Activated T-cell treated with anti-CD3 and anti-CD28 coated beads for 1 hour (primary cell): ENCODE results near the gene RNFT2.

ENCODE experiments used
- DNase-seq: peaks from one replicate; pipeline ENCODE4 v3.0.0-alpha.2; 2020; ENCODE audit warnings: low read depth

RNFT2 gene

DNA sequence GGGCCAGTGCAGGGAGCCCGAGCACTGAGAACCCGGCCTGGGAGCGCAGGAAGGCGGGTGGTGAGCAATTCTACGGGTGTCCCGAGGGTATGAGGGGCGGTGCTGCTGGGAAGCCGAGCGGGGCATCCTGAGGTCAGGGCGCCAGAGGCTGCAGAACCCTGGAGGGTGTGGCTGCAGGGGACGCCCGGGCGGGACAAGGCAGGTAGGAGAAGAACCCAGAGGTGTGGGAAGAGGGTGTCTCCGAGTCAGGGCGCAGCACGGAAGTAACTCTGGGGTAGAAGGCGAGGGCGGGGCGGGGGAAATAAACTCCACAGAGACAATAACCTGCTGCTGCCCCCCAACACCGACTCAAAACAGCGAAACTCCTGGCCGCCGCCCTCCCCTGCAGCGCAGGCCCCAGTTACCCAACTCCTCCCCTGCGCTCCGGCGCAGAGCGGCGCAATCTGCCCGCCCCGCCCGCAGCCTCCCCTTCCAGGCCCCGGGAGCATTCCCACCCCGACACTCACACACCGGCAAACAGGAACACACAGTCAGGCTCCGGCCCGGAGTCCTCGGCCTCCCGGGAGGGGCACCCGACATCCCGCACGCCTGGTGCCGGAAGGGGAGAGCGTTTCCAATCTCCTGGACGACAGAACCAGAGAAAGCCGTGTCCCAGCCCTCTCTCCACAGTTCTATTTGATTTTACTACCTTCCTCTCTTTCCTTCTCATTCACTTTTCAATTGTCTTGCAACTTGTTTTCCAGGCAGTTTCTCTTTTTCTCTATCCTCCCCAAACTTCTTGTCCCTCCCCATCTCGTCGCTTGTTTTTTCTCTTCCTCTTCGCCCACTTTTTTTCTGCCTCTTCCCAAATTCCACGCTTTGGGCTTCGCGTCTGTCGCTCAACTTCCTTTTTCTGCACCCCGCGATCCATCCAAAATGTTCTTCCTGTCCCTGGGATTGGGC is 140.7 kb downstream of the RNFT2 start:
- DNase-seq: no peak

DNA sequence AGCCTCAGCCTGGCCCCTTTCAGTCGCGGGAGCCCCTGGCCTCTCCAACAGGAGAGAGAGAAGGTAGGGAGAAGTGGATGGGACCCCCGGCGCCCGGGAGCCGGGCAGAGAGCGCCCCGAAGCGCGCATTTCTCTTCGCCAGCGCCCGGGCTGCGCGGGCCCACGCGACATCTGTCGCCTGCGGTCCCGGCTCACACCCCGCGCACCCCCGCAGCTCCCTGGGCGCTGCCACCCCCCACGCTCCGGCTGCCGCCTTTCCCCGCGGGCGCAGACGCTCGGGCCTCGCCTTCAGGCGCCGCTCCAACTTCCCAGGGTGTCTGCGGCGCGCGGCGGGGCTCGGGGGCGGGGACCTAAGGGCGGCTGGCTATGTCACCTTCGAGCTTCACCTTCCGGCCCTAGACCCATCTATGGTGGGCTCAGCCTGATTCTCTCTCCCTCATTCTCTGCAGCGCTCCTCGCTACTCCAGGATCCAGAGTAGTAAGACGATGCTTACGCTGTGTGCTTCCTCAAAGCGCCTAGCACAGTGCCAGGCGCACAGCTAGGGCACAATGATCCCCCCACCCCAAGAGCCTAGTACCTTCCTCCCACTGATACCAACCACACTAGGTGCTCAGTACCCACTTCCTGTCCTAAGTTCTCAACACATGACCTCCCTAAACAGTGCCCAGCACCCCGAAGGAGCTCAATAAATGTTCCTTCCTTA is 141.5 kb downstream of the RNFT2 start:
- DNase-seq: no peak

DNA sequence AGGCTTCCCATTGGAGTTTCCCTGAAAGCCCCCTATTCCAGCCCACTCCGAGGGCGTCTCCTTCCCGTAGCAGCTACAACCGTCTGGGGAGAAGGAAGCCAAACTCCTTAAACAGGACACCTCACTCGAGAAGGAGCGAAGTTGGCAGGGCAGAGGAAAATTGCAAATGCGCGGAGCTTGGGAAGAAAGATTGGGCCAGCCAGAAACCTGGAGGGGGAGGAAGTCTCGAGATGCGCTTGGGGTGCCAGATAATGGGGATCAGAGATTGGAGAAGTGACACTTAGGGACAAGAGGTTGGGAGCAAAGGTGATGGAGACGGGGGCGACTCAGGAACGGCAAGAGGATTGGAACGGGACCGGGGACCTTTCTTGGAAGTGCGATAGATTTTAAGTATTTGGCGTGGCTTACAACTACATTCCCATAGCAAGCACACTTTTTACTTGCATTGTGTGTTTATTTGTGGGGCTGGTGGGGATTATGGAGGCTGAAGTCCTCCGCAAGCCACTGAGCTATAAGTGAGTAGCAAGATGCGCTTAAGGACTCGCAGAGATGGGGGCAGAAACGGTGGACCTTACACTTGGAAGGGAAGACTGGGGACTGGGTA is 142.2 kb downstream of the RNFT2 start:
- no peak for DNase-seq

DNA sequence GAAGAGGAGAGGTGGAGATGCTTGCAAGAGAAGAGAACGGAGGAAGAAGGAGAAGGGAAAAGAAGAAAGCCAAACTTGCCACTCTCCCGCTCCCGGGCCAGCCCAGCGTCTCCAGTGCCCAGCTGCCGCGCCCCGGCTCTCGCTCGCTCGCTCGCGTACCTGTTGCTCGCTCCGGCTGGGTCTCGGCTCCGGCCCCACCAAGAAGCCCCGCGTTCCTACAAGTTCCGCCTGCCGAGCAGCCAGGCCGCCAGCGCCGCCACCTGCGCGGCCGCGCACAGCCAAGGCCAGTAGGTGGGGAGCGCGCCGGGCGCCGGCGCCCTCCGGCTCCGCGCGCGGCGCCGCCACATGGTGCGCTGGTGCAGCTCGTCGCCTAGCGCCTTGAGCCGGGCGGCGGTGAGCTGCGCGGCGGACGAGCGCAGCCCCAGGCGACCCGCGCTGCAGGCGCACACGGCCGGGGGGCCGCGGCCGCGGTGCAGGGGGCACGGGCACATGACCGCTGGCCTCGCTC is 142.8 kb downstream of the RNFT2 start:
- DNase-seq: no peak

DNA sequence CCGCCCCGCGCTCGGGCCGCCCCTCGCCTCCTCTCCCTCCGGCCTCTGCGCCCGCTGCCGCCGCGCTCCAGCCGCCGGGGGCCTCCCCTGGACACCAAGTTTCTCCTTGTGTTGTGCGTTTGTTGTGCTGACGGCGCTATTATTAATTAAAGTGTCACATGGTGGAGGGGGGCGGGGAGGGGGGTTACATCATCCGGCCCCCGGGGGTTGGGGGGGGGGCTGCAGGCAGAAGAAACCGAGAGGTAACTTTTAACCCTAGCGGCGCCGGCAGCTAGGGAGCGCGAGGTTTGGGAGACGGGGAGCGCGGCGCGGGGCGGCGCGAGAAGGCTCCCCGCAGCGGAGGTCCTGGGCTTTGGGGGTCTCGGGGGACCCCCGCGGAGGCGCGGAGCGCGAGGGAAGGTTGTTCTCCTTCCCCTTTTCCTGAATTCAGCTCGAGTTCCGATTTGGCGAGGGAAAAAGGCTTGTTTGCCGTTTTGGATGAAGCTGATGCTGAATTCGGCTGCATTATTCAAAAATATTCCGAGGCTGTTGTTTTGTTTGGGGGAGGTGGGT is 143.3 kb downstream of the RNFT2 start, which contains the start of gene HRK:
TSS of gene HRK (minus strand) at position 117 of the 552 bp plus-strand sequence. CDS start 134 bp downstream, outside the sequence.
- no peak for DNase-seq

DNA sequence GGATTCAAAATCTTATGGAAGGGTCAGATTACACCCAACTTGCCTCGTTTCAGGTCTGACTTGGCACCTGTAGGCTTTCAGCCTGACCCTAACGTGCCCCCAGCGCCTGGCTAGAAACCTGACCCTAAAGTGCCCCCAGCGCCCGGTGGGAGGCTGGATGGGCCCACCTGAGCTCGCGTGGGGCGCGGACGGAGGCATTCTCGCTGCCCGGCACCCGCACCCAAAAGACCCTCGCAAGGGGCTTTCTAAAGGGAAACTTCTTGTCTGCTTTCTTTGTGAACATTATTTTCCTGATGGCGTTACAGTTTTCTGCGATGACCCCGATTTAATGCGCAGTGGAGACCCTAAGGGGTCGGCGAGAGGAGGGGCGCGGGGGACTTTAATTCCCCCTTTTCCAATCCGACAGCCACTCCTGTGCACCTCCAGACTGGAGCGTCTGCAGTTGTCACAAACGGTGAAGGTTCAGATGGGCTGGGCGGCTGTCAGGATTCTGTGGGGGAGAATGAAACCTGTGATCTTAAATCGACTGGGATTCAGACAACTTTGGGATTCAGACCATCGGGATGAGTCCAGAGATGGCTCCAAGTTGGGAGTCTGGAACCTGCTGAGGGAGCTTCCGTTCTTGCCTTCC is 143.9 kb downstream of the RNFT2 start:
- no peak for DNase-seq

DNA sequence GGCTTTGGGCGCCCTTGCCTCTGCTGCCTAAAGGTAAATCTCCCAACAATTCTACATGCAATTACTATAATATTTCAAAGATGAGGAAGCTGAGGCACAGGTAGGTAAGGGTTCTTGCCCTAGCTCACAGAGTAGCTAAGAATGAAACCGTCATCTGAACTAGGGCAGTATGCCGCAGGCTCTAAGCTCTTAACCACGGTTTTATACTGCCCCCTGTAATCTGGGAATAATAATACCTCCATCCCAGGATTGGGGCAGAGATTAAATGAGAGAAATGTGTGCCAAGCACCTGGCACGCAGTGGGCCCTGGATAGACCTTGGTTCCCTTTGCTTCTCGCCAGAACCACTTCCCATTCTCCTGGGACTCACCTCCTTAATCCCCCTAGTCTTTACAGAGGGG is 144.6 kb downstream of the RNFT2 start:
- DNase-seq: no peak

DNA sequence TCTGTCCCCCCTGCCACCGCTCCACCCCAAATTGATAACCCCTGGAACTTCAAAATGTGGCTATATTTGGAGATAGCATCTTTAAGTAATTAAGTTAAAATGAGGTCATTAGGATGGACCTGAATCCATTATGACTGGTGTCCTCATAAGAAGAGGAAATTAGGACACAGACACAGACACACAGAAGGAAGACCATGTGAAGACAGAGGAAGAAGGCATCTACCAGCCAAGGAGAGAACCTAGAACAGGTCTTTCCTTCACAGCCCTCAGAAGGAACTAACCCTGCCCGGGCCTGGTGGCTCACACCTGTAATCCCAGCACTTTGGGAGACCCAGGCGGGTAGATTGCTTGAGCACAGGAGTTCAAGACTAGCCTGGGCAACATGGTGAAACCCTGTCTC is 146.8 kb downstream of the RNFT2 start:
- no peak for DNase-seq

DNA sequence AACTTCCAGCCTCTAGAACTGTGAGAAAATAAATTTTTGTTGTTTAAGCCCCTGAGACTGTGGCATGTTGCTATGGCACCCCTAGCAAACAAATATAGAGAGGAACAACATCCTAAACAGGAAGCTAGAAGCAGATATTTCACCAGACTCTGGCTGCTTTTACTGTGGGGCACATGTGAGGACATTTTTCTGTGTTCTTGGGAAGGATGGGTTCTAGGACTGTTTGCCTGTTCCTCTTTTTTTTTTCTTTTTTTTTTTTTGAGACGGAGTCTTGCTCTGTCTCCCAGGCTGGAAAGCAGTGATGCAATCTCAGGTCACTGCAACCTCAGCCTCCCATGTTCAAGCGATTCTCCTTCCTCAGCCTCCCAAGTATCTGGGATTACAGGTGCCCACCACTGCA is 147.4 kb downstream of the RNFT2 start:
- DNase-seq: no peak

DNA sequence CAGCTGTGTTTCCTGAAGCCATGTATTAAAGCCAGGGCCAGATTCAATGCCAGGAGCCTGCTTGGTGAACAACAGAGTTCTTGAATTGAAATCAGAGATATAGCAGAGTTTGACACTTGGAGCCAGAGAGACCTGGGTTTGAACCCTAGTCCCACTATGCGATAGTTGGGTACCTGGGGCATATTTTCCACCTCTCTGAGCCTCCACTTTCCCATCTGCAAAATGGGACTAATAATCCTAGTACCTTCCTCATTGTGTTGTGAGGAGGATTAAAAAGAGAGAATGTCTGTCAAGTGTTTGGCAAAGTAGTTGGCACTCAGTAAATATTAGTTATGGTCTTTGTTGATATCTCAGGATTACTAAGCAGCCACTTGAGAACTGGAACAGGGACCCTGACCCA is 149.1 kb downstream of the RNFT2 start:
- DNase-seq: no peak

DNA sequence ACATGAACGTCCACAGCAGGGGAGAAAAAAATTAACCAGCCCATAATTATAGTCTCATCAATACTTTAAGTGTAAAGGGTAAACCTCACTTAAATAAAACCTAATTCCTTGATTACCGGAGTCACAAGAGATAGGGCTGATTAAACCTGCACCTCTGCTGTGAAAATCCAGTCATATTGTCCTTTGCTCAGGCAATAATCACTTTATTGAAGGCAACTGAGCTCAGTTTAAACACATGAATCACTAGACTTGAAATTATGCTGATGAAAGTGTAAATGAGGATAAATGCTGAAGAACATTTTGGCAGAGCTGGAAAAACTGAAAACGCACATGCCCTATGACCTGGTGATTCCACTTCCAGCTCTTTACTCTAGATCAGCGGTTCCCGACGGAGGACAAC is 149.8 kb downstream of the RNFT2 start:
- no peak for DNase-seq

DNA sequence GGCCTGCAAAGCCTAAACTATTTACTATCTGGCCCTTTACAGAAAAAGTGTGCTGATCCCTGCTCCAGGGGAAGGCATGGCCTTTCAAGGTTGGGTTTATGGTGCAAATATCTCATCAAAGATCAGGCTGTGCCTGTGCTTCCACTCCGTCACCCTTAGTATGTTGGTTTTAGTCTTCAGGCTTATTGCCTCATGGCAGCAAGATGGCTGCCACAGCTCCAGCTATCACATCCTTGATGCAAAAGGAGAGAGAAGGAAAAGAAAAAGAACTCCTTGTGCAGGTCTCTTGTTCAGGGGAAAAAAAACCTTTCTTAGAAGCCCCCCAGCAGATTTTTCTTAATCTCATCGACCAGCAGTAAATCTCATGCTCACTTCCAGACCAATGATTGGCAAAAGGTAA is 152.2 kb downstream of the RNFT2 start:
- DNase-seq: no peak

DNA sequence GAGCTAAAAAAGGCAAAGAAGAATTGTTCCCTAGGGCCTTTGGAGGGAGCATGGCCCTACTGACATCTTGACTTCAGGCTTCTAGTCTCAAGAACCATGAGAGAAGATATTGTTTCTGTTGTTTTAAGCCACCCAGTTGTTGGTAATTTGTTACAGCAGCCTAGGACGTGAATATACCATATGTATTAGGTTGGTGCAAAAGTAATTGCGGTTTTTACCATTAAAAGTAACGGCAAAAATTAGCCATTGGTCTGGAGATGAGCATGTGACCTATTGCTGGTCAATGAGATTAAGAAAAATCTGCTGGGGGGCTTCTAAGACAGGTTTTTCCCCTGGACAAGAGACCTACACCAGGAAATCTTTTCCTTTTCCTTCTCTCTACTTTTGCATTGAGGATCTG is 152.9 kb downstream of the RNFT2 start:
- DNase-seq: no peak

DNA sequence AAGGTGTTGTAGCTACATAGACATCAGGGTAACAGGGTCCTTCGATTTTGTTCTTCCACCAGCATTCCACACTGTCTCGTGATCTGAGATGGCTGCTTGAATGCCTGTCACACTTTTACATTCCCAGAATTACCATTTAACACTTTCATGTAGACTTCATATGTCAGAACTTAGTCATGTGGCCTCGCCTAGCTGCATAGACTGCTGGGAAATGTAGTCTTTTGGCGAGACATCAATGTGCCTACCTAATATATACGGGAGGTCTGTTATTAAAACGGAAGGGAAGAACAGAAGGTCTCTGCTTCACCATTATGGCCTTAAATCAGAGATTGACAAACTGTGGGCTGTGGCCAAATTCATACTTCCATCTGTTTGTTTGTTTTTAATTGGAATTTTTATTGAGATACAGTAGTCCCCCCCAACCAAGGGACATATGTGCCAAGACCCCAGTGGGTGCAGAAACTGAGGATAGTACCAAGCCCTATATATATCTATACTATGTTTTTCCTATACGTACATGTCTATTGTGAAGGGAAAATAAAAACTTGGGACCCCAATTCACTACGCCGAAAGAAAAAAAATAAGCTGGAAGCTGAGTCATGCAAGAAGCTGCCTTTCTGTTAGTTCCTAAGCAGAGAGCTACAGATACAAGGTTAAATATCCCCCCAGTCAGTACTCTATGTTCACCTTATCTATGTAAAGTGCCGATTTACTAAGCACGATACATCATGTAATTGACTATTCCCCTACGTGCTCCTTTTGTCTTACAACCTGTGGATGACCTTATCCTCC is 154.4 kb downstream of the RNFT2 start:
- DNase-seq: no peak

DNA sequence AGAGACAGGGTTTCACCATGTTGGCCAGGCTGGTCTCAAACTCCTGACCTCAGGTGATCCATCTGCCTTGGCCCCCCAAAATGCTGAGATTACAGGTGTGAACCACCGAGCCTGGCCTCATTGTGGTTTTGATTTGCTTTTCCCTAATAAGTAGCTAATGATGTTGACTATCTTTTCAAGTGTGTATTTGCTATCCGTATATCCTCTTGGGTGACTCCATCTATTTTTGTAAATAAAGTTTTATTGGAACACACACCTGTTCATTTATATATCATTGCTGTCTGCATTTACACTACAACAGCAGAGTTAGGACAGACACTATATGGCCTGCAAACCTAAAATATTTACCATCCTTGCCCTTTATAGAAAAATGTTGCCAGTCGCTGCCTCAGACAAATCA is 156.8 kb downstream of the RNFT2 start:
- no peak for DNase-seq

DNA sequence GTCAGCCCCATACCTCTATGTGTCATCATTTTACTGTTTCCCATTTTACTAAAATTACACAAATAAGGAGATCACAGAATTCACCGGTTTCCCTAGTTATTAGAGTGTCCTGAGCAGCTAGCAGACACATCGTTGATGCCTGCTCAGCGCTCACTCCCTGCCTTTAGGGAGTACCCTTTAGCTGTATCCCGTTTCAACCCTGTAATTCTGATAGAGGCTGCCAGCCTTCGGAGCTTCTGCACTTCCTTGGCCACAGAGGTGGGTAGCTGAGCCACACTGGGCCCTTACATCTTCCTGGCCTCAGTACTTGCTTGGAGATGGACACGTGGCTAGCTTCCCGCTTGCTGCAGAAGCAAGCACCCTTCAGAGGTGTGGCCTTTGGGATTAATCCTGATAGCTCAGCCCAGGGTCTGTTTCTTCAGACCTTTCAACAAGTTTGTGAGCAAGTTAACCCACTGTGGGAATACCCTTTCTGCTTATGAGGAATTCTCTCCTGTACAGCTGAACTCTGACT is 158.4 kb downstream of the RNFT2 start:
- DNase-seq: no peak

DNA sequence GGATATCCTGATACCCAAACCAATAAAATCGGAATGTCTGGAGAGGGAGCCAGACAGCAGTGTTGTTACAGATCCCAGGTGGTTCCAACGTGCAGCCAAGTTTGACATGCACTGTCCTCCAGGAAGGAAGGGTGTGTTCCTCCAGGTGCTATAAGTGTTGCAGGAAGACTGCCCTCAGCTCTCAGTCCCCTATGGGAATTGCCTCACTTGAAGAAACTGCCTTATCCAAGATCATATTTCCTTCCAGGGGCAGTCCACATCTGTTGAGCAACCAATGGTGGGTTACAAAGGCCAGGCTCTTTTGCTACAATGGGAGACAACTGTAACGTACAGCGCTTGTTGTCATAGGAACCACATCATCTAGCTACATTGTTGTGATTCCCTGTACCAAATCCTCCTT is 159.4 kb downstream of the RNFT2 start:
- DNase-seq: no peak

DNA sequence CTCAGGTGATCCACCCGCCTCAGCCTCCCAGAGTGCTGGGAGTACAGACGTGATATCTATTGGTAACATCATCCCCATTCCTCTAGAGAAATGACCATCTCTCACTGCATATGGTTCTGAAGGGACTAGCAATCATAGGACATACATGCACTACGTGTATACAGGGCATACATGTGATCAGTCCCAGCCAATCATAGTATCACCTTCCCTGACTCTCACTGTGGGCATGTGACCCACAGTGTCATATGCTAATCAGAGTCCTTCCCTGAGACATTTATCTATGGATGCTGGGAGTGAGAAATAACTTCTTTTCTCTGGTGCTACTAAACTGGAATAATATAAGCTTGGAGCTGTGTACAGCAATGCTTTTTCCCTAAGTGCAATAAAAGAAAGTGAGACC is 160.6 kb downstream of the RNFT2 start:
- no peak for DNase-seq

DNA sequence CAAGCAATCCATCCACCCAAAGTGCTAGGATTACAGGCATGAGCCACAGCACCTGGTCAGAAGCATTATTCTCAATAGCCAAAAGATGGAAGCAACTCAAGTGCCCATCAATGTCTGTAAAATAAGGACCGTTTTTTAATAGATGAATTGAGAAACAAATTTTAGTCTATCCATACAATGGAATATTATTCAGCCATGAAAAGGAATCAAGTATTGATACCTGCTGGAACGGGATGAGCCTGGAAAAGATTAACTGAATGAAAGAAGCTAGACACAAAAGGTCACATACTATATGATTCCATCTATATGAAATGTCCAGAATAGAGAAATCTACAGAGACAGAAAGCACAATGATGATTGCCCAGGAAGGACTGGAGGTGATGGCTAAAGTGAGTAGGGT is 163.5 kb downstream of the RNFT2 start:
- no peak for DNase-seq
